Measurements from ENCODE around the gene ZNF664.

- TF ChIP-seq CTCF (IDR thresholded peaks at IDR 0.05; ENCODE audit: insufficient read depth, low read depth, low read length) (no peak), EZH2 (IDR thresholded peaks at IDR 0.05; ENCODE audit: insufficient read depth, low read length) (no peak)
These were observed 63.2 kb downstream of the ZNF664 start for GRCh38 chr12:124036171-124036598.

Data from astrocyte (in vitro differentiated cells and primary cell).